Panc1 (cell line): ENCODE data around the gene RTL5.

Experiments
- CTCF ChIP-seq: fragments of 450-650 bp; IDR thresholded peaks from 2 replicates; pipeline ENCODE4 v1.5.1; 2017; ENCODE audit warnings: mild to moderate bottlenecking
- POLR2AphosphoS5 ChIP-seq: IDR thresholded peaks from 2 replicates; pipeline ENCODE4 v1.6.1; 2012; ENCODE audit warnings: mild to moderate bottlenecking, low read depth, low read length, moderate library complexity
- REST ChIP-seq, 2 experiments: IDR thresholded peaks; 2 replicates each; pipeline ENCODE4 v1.6.1; 2011 to 2012; ENCODE audit warnings: low read depth in 2 of 2, control low read depth in 1 of 2, low read length in 1 of 2, mild to moderate bottlenecking in 1 of 2, moderate library complexity in 1 of 2; ENCODE audit not compliant: insufficient read depth in 1 of 2
- TCF7L2 ChIP-seq: IDR thresholded peaks from 2 replicates; pipeline ENCODE4 v1.6.1; 2011; ENCODE audit warnings: mild to moderate bottlenecking, low read depth, low read length, inconsistent platforms

GRCh38 chrX:72094894-72095293 is 36.8 kb downstream of the RTL5 start:
- TF ChIP-seq CTCF (no peak), TCF7L2 (no peak), POLR2AphosphoS5 (no peak), REST (IDR thresholded peaks at IDR 0.05; ENCODE audit: insufficient read depth in 1 of 2, low read depth in 2 of 2, low read length in 1 of 2) (no peak)
